B cell (primary cell): Measurements from ENCODE around the gene PMP22.

Source experiments
- EZH2 ChIP-seq: IDR thresholded peaks from 2 replicates; pipeline ENCODE4 v1.6.1; 2012; ENCODE audit warnings: borderline replicate concordance, low read depth, mild to moderate bottlenecking, moderate library complexity, low read length; ENCODE audit not compliant: insufficient read depth, poor library complexity, severe bottlenecking
- TF ChIP-seq, protein P1 (sequence below): fragments of 200-600 bp; IDR thresholded peaks from one replicate; pipeline ENCODE4 v1.8.0; 2022; ENCODE audit warnings: antibody characterized with exemption, mild to moderate bottlenecking

GRCh38 chr17:15245054-15245453 lies 20.1 kb downstream of the PMP22 start:
- TF ChIP-seq, protein P1, sequence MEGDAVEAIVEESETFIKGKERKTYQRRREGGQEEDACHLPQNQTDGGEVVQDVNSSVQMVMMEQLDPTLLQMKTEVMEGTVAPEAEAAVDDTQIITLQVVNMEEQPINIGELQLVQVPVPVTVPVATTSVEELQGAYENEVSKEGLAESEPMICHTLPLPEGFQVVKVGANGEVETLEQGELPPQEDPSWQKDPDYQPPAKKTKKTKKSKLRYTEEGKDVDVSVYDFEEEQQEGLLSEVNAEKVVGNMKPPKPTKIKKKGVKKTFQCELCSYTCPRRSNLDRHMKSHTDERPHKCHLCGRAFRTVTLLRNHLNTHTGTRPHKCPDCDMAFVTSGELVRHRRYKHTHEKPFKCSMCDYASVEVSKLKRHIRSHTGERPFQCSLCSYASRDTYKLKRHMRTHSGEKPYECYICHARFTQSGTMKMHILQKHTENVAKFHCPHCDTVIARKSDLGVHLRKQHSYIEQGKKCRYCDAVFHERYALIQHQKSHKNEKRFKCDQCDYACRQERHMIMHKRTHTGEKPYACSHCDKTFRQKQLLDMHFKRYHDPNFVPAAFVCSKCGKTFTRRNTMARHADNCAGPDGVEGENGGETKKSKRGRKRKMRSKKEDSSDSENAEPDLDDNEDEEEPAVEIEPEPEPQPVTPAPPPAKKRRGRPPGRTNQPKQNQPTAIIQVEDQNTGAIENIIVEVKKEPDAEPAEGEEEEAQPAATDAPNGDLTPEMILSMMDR, result no peak
- TF ChIP-seq EZH2, result no peak
